Adipocyte (in vitro differentiated cells): ENCODE results near the gene MMP3.
A peak's percentile ranks its signal among the peaks of the same experiment; 100 is the strongest.
"Not testable (repeated sequence)": the region's sequence is repeated elsewhere in the genome, so short reads cannot be mapped to it uniquely, and the experiment has no call there.

Experiments used
- DNase-seq: peaks from one replicate; pipeline ENCODE4 v3.0.0-alpha.2; 2015; ENCODE audit warnings: low read depth
- H3K27me3 ChIP-seq: replicated peaks from 2 replicates; pipeline ENCODE4 v1.7.0; 2013; ENCODE audit warnings: mild to moderate bottlenecking, low read length, moderate library complexity; ENCODE audit not compliant: control insufficient read depth, insufficient read depth
- H3K36me3 ChIP-seq: 2 replicates; pipeline ENCODE4 v1.7.0; 2013; ENCODE audit warnings: low read length, mild to moderate bottlenecking, moderate library complexity; ENCODE audit not compliant: control insufficient read depth, insufficient read depth, severe bottlenecking
- H3K4me1 ChIP-seq: 2 replicates; pipeline ENCODE4 v1.7.0; 2013; ENCODE audit warnings: mild to moderate bottlenecking, low read length, moderate library complexity; ENCODE audit not compliant: control insufficient read depth, insufficient read depth
- H3K4me3 ChIP-seq: 2 replicates; pipeline ENCODE4 v1.7.0; 2013; ENCODE audit warnings: mild to moderate bottlenecking, low read length, moderate library complexity
- H3K9ac ChIP-seq: 2 replicates; pipeline ENCODE4 v1.7.0; 2013; ENCODE audit warnings: mild to moderate bottlenecking, low read length, moderate library complexity
- H3K9me3 ChIP-seq: 2 replicates; pipeline ENCODE4 v1.7.0; 2013; ENCODE audit warnings: mild to moderate bottlenecking, low read length, moderate library complexity; ENCODE audit not compliant: control insufficient read depth

MMP3 gene

DNA sequence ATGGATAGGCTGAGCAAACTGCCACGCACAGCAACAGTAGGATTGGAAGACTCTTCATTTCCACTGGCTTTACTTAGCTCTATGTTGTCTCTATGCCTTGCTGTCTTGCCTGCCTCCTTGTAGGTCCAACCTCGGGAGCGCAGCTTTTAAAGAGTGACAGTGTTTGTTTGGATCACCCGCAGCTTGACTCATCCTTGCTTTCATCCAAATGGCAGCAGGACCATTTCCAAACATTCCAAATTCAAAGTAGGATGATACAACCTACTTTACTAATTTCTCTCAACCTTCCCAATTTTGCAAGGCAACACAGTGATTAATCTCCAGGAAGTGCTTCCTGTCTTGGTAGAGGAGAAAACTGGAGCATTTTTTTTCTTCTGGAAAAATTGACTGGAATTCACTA lies at the start of gene MMP3:
Gene MMP3 (minus strand): TSS at position 121 of the 400 bp plus-strand sequence. CDS start 63 bp downstream, at position 58.
- no peaks in the 10 kb centered on the region for H3K27me3 ChIP-seq
- no peaks in the 10 kb centered on the region for H3K9me3 ChIP-seq
- H3K4me3 ChIP-seq: no peak within 1 kb of the TSS
- no peak for DNase-seq
- peaks cover 9% of the 10 kb centered on the region for H3K4me1 ChIP-seq
- no peak within 1 kb of the TSS for H3K9ac ChIP-seq
- H3K36me3 ChIP-seq: no peaks in the 10 kb centered on the region

DNA sequence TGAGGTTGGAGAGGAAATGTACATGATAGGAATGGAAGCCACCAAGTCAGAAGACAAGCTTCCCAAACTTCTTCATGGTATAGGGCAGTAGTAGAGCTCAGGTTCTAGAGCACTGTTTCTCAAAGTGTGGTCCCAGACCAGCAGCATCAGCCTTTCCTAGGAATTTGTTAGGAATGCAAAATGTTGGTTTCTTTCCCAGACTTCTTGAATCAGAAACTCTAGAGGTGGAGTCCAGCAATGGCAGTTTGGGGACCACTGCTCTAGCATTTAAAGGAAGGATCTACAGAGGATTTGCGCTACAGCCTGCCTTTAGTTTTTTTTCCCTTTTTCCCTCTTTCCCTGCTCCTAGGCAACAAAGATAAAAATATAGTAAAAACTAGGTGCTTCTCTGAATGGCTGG lies 48.3 kb upstream of the MMP3 start:
- H3K9ac ChIP-seq: no peak overlapping the region
- DNase-seq: peak; percentile 28
- H3K27me3 ChIP-seq: no peaks in the 10 kb centered on the region
- no peaks in the 10 kb centered on the region for H3K4me1 ChIP-seq
- no peak overlapping the region for H3K4me3 ChIP-seq
- H3K9me3 ChIP-seq: no peaks in the 10 kb centered on the region
- no peaks in the 10 kb centered on the region for H3K36me3 ChIP-seq

DNA sequence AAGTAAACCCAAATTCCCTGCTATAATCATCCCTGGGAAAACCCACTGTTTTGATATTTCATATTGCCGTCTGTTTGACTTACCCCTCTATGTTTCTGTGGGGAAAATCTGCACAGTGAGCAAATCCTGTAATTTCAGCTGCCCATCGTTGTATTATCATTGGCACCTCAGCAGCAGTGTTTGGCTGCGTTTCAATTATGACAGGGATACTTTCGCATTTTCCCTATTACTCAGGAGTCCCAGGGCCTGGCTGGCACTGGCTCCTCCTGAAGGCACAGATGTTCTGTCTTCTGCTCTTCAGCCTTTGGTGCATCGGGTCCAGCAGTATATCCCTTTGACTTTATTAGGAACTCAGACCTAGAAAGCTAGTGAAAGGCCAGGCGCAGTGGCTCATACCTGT lies 43.6 kb upstream of the MMP3 start:
- no peak overlapping the region for H3K4me3 ChIP-seq
- no peak for DNase-seq
- H3K9me3 ChIP-seq: no peaks in the 10 kb centered on the region
- no peaks in the 10 kb centered on the region for H3K27me3 ChIP-seq
- no peak overlapping the region for H3K9ac ChIP-seq
- no peaks in the 10 kb centered on the region for H3K36me3 ChIP-seq
- H3K4me1 ChIP-seq: peaks cover 11% of the 10 kb centered on the region

DNA sequence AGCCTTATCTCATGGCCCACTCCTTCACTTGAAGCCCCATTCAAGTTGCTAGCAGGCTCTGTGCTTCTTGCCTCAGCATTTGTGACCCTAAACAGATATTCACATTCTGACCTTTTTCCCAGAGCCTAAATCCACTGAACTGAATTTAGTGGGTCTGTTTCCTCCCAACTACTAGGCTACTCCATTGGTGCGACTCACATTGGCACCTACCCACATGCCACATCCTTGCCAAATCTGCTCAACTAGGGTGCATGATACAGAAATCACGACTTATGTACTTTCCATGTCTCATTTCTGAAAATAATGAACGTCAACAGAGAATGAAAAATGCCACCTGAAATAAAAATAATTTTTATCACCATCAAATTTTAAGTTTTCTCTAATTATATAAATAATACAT lies 39.7 kb upstream of the MMP3 start:
- H3K4me3 ChIP-seq: no peak overlapping the region
- no peak overlapping the region for H3K9ac ChIP-seq
- H3K36me3 ChIP-seq: no peaks in the 10 kb centered on the region
- no peaks in the 10 kb centered on the region for H3K9me3 ChIP-seq
- no peak for DNase-seq
- H3K4me1 ChIP-seq: peaks cover 11% of the 10 kb centered on the region
- H3K27me3 ChIP-seq: no peaks in the 10 kb centered on the region

DNA sequence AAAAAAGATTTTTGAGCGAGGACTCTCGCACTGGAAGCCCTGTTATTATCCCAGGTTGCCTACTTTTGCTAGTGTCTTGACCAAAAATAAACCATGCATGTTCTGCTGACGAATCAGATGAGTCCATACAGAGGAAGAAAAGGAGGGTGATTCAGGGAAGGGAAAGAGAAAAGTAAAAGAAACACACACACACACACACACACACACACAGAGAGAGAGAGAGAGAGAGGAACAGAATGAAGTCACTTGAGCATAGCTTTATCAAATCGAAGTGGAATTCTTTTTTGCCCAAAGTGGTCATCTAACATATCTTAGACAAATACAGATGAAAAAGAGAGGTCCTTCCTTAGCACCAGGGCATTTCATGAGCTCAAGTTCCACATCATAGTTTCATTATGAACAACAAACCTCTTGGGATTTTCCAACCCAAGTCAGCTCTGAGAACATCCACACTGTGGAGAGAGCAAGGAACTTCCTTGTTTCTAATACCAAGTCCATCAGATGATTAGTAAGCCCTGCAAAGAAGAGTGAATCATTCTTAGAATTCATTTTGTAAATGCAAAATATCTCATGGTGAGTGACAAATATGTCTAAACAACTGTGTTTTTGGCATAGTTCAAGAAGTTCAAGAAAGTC lies 39.1 kb upstream of the MMP3 start:
- H3K27me3 ChIP-seq: no peaks in the 10 kb centered on the region
- peak overlapping the region; percentile 35 for H3K4me3 ChIP-seq
- no peaks in the 10 kb centered on the region for H3K9me3 ChIP-seq
- H3K36me3 ChIP-seq: no peaks in the 10 kb centered on the region
- H3K9ac ChIP-seq: no peak overlapping the region
- DNase-seq: peak; percentile 59
- H3K4me1 ChIP-seq: peaks cover 11% of the 10 kb centered on the region

DNA sequence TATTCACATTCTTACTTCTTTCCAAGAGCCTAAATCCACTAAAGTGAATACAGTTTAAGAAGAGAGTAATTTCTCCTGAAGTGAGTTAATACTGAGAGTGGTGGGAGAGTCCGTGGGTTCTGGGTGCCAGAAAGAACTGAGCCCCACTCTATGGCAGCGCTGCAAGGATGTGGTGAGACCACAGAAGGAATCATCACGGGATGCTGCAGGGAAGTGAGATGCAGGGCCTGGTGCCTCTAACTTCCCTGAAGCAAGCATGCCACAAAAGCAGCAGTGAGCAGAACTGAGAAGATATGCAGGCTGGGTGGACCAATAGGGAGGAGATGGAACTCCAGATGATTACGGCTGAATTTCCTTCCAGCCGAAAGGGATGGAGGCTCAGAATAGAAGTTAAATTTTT lies 36.4 kb upstream of the MMP3 start:
- H3K9me3 ChIP-seq: no peaks in the 10 kb centered on the region
- no peaks in the 10 kb centered on the region for H3K27me3 ChIP-seq
- DNase-seq: no peak
- H3K4me3 ChIP-seq: no peak overlapping the region
- H3K4me1 ChIP-seq: peaks cover 11% of the 10 kb centered on the region
- H3K36me3 ChIP-seq: no peaks in the 10 kb centered on the region
- no peak overlapping the region for H3K9ac ChIP-seq

DNA sequence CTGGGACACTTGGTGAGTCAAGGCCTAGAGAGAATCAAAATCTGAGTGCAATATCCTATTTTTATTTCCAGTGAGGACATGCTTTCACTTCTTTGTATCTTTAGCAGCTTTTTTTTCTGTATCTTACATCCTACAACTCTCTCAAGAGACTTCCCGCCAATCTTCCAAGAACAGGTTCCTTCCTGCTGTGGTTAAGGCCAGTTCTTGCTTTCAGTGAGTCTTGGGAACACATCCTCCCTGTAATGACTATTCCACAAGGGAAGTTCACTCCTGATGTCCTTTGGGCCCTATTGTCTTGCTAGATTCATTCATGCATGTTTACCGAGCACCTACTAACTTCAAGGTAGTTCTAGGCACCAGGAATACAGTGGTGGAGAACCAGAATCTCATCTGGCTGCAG lies 35.2 kb upstream of the MMP3 start:
- no peak overlapping the region for H3K4me3 ChIP-seq
- H3K4me1 ChIP-seq: peaks cover 11% of the 10 kb centered on the region
- H3K36me3 ChIP-seq: no peaks in the 10 kb centered on the region
- H3K27me3 ChIP-seq: no peaks in the 10 kb centered on the region
- no peaks in the 10 kb centered on the region for H3K9me3 ChIP-seq
- H3K9ac ChIP-seq: no peak overlapping the region
- DNase-seq: no peak

DNA sequence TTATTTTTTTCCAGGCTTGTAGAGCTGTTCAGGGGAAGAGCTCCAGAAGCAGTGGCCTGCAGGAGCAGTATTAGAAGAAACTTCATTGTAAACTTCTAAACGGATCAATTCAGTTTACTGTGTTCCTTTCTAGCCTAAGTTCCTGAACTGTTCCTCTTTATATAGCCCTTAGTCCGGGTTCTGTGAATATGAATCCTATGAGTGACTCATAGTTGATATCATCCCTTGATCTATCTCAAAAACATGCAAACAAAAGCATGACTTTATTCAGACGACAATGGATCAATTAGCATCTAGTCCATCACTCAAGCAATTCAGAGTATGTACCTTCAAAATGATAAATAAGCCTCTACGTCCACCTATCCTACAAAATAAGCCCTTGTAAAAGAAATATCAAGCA lies 31.4 kb upstream of the MMP3 start, which contains the start of gene MMP12:
Gene MMP12 (minus strand): TSS at position 131 of the 400 bp plus-strand sequence. CDS start 45 bp downstream, at position 86.
- H3K9me3 ChIP-seq: no peaks in the 10 kb centered on the region
- no peak for DNase-seq
- H3K9ac ChIP-seq: no peak within 1 kb of the TSS
- no peaks in the 10 kb centered on the region for H3K36me3 ChIP-seq
- H3K27me3 ChIP-seq: no peaks in the 10 kb centered on the region
- no peak within 1 kb of the TSS for H3K4me3 ChIP-seq
- H3K4me1 ChIP-seq: no peaks in the 10 kb centered on the region

DNA sequence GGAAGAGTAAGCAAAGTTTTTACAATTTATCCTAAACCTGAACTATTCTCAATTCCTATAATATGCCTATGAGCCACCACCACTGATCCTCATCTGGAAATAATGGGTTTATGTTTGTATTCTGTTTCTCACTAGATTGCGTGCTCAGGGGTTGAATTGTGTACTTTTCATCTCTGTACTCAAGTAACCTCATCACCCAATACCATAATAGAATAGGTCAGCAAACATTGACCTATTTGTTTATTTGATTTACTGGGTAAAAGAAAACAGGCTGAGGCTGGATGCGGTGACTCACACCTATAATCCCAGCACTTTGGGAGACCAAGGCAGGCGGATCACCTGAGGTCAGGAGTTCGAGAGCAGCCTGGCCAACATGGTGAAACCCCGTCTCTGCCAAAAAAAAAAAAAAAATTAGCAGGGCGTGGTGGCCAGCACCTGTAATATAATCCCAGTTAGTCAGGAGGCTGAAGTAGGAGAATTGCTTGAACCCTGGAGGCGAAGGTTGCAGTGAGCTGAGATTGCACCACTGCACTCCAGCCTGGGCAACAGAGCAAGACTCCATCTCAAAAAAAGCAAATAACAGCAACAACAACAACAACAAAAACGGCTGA lies 26.1 kb upstream of the MMP3 start:
- not testable (repeated sequence) for H3K27me3 ChIP-seq, H3K9ac ChIP-seq, H3K9me3 ChIP-seq, H3K4me3 ChIP-seq, H3K36me3 ChIP-seq, DNase-seq
- H3K4me1 ChIP-seq: peaks cover 17% of the 10 kb centered on the region

DNA sequence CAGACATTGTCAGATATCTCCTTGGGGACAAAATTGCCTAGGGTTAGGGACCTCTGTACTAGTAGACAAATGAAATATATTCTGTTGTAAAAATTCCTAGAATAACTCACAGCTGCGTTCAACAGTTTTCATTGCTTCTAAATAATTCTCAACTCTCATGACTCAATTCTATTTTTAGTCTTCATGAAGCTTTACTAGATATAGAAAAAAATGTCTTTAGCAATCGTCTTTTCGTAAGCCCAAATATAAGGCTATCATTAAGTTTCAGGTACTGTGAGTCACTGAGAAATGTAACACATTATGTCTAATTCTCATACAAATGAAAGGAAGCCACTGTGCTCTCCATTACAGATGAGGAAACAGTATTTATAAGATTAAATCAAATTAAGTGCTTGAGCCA lies 24.9 kb upstream of the MMP3 start:
- Histone ChIP-seq H3K4me1 (peaks cover 21% of the 10 kb centered on the region), H3K27me3 (no peaks in the 10 kb centered on the region), H3K36me3 (no peaks in the 10 kb centered on the region), H3K9ac (no peak overlapping the region), H3K9me3 (no peaks in the 10 kb centered on the region), H3K4me3 (no peak overlapping the region)
- peak; percentile 66 for DNase-seq

DNA sequence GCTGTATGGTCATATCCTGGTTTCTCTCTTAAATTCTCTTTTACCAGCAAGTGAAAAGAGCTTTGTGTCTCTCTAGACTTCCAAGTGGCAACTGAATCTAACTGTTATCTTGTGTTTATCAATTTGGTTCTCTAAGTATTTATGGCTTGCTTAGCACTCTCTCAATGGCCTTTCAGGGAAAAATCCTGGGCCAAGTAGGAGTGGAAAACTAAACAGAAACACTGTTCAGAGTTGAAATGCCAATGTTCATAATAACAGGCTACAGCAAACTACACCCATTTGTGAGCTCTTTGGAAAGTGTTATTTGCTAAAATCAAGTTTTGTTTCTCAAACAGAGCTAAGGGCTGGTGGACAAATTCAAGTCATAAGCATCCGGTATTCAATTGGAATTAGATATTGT lies 21.3 kb upstream of the MMP3 start:
- DNase-seq: no peak
- H3K36me3 ChIP-seq: no peaks in the 10 kb centered on the region
- H3K4me3 ChIP-seq: no peak overlapping the region
- no peak overlapping the region for H3K9ac ChIP-seq
- H3K9me3 ChIP-seq: no peaks in the 10 kb centered on the region
- peaks cover 21% of the 10 kb centered on the region for H3K4me1 ChIP-seq
- H3K27me3 ChIP-seq: no peaks in the 10 kb centered on the region

DNA sequence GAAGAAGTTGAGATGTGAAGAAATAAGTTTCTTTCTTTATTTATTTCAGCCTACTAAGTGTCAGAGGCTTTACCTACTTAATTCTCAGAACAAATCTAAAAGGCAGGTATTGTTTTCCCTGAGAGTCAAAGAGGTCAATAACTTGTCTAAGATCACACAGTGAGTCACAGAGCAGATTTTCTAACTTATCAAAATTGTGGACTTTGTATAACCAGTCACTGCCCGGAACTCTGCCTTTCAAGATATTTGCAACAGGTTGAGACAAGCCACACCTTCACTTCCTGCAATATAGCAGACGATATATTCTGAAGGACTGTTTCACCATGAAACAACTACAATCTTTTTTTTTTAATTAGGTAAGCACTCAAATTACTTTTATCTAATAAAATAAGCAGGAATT lies 10.5 kb upstream of the MMP3 start:
- H3K9me3 ChIP-seq: no peaks in the 10 kb centered on the region

More for the DNA sequence above, 10.5 kb upstream of the MMP3 start:
- Histone ChIP-seq H3K4me3 (no peak overlapping the region), H3K4me1 (peaks cover 19% of the 10 kb centered on the region), H3K27me3 (no peaks in the 10 kb centered on the region), H3K9ac (no peak overlapping the region), H3K36me3 (no peaks in the 10 kb centered on the region)
- no peak for DNase-seq
